Head of caudate nucleus (tissue), 42 donors: ENCODE results near the gene KCNMA1.

ENCODE experiments used
- DNase-seq, 42 donors: peaks; one replicate each; pipeline versions ENCODE4 v3.0.0 to v3.0.0-alpha.2; 2020 to 2021; ENCODE audit warnings: mixed read lengths in 7 of 42
- intact Hi-C: fragments of 100-400 bp; cut with DNase I; formaldehyde crosslinking; loops from one replicate; pipeline ENCODE4 v1.15.0; 2022

The KCNMA1 gene

GRCh38 chr10:77106676-77107075, 530.9 kb downstream of the KCNMA1 start:
- DNase-seq = no peak
- intact Hi-C loops = no loop called here

DNA sequence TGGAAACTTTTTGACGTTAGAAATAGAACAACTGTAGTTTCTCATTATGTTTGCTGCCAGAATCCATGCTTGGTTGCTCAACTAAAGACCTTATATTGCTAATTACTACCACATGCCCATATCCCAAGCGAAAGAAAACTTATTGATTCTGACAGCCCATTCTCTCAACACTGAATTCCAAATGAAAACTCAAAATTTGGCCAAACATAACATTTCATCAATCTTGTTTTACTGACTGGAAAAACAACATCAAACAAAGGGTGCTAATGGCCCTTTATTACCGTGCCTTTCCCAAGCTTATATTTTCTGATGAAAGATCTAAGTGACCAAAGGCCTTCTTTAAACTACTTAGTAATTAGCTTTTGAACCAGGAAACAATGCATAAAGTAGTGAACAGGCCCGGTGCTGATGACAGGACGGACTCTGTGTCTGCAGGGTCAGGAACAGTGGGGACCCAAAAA, 531.8 kb downstream of the KCNMA1 start:
- no peak for DNase-seq

DNA sequence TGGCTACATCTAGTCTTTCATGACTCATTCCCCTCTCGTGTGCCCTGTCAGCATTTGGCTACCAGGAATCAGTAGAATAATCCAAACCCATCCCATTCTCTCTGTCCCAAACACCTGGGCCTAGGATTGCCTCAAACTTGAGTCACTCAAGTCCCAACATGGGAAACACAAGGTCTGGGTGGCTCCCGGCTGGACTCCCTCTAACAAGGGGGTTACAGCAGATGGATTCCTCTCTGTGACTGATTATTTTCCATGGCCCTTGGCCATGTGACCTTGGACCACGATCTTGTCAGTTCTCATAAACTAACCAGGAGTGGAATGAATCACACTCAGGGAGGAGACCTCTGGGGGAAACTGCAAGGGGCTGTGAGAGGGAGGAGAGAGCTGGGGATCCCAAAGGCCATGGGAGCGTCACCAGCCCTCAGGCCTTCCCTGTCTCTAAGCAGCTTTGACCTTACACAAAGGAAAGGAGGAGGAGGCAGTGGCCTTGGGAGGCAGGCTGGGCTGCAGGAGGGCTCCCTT, 533.1 kb downstream of the KCNMA1 start:
- intact Hi-C loops = no loop called here

More for the DNA sequence above, 531.8 kb downstream of the KCNMA1 start:
- intact Hi-C loops = no loop called here

GRCh38 chr10:77103213-77103612, 534.4 kb downstream of the KCNMA1 start:
- intact Hi-C loops = no loop called here

More for the DNA sequence above, 533.1 kb downstream of the KCNMA1 start:
- DNase-seq = no peak

GRCh38 chr10:77101341-77101740, 536.3 kb downstream of the KCNMA1 start:
- intact Hi-C loops = no loop called here
- no peak for DNase-seq

More at GRCh38 chr10:77103213-77103612, 534.4 kb downstream of the KCNMA1 start:
- no peak for DNase-seq

DNA sequence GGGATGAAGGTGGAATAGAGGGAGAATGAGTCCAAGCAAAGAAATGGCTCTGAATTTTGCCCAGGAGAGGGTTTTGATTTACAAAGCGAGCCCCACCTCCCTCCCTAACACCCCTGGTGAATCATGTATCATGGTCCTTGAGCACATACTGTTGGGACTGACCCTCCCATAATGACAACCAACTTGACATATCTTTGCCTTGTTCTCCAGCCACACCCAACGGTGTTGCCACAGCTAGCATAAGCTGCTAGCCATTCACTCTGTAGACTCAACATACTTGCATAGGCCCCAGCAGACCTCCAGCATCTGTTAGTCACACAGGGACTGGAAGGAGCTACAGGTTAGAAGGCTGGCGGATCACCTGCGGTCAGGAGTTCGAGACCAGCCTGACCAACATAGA, 538.5 kb downstream of the KCNMA1 start:
- intact Hi-C loops = no loop called here
- no peak for DNase-seq

GRCh38 chr10:77097625-77098024, 540.0 kb downstream of the KCNMA1 start:
- no peak for DNase-seq
- intact Hi-C loops = no loop called here

DNA sequence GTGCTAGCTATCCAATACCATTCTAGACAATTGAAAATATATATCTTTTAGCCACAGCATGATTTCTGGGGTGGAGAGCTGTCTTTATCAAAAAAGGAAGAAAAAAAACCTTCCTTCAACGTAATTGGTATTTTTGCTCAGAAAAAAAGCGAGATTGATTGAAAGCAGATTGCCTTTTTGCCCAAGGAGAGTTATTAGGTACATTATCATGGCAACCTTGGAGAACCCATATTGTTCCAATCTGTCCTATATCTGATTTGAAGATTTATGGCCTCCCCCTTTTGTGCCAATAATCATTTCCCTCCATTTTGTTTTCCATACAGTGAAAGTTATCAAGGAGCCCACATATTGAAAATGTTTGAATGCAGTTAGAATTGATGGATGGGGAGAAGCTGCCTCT, 544.5 kb downstream of the KCNMA1 start:
- intact Hi-C loops = no loop called here
- no peak for DNase-seq

- intact Hi-C loops = no loop called here
- no peak for DNase-seq
These were observed 545.9 kb downstream of the KCNMA1 start for GRCh38 chr10:77091597-77092165.

- no peak for DNase-seq
- intact Hi-C loops = no loop called here
These were observed 546.9 kb downstream of the KCNMA1 start for GRCh38 chr10:77090381-77091356.

DNA sequence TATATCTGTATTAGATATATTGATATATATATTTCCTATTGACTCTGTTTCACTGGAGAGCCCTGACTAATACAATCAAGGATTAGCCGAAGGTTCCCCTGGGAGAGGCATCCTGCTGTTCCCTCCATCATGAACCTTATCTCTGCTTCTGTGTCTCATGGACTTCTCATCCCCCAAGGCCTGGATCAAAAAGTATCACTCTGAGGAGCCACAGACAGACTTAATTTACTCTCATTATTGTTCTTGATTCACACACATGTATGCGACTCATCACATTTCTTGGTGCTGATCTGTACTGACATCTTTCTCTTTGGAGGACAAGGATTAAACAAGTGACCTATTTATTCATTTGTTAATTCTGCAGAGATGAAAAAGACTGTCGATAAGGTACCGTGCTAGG, 550.2 kb downstream of the KCNMA1 start:
- no peak for DNase-seq
- intact Hi-C loops = no loop called here

- intact Hi-C loops = no loop called here
- DNase-seq = no peak
These were observed 551.5 kb downstream of the KCNMA1 start for GRCh38 chr10:77086081-77086480.

DNA sequence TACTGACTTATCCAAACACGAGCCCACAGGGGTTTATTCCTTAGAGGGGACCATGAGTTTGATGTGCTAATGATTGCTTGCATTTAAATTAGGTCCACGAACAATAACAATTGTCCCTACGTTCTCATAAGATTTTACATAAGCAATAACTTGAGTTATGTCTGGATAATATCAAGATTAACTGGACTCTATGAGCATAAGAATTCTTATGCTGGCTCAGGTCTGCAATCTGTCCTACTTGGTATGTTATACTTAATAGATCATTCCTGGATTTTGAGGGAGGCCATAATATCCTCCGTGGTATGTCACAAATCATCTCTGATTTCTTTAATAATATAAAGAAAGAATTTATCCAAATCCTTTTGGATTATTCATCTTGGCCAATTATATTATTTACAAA, 552.3 kb downstream of the KCNMA1 start:
- intact Hi-C loops = no loop called here
- DNase-seq = no peak

DNA sequence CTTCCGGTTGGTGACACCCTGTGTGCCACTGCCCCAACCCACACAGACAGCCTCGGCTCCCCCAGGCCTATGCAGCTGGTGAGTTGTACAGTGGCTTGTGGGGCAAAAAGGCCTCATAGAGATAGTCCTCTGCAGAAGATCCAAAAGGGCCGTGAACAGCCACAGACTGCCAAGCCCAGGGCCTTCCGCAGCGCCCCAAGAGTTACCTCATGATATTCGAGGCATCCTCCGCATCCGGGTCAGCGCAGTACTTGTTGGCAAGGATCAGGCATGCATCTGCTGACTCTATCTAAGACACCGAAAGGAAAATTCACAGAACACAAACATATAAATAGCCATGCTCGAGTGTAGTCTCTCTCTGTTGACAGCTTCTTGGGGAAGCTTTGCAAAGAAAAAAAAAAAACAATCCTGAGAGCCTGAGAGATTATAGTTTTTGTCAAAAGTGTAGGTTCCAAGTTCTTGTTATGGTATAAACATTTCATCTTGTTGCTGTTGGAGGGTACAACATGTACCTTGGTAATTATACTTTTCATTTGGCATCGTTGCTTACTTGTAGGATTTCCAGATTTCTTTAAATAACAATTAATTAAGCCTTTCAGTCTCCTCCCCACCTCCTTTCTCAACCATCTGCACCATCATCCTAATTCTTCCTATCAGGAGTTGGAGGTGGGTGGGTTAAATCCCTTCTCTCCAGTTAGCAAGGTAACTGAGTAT, 553.0 kb downstream of the KCNMA1 start:
- no peak for DNase-seq
- intact Hi-C loops = no loop called here

GRCh38 chr10:77082601-77083252, 554.9 kb downstream of the KCNMA1 start:
- intact Hi-C loops = no loop called here
- no peak for DNase-seq

DNA sequence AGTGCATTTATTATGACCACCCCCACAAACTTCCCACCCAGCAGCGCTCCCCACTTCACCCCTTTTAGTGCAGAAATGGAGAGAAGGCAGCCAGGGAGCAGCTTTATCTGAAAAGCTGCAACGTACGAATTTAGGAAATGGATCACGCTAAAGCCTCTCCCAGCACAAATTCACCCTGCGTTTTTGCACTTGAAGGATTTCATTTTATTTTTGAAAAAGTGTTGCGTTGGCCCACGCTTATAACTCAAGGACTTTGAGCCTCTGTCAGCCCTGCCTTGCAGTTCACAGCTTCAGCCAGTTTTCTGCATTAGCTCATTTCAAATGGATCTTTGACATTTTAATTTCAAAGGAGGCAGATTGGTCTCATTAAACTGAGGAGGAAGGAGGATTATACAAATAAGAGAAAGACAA, 556.1 kb downstream of the KCNMA1 start:
- intact Hi-C loops = no loop called here
- peak in 34 of 42 donors; percentile 5 to 81 (median 44) for DNase-seq

- intact Hi-C loops = no loop called here
- DNase-seq = no peak
These were observed 557.1 kb downstream of the KCNMA1 start for GRCh38 chr10:77080361-77081027.

GRCh38 chr10:77079592-77080300, 557.9 kb downstream of the KCNMA1 start:
- intact Hi-C loops = no loop called here
- no peak for DNase-seq
